Lower leg skin (tissue), 3 donors: ENCODE data around the gene ILK.

Source experiments
- CTCF ChIP-seq, 3 donors: fragments of 450-650 bp; IDR thresholded peaks; one replicate each; pipeline ENCODE4 v1.5.1; 2016; ENCODE audit warnings: antibody characterized with exemption in 3 of 3, mild to moderate bottlenecking in 3 of 3, moderate library complexity in 2 of 3
- POLR2A ChIP-seq, 2 donors: fragments of 450-650 bp; IDR thresholded peaks; one replicate each; pipeline ENCODE4 v1.6.1; 2016 to 2017; ENCODE audit warnings: antibody characterized with exemption in 2 of 2, mild to moderate bottlenecking in 1 of 2, moderate library complexity in 1 of 2

GRCh38 chr11:6615046-6615445 lies 11.5 kb downstream of the ILK start:
- no peak for TF ChIP-seq CTCF (IDR thresholded peaks at IDR 0.05)
- TF ChIP-seq POLR2A (IDR thresholded peaks at IDR 0.05) = no peak
